HuH-7 (cell line): Measurements from ENCODE around the gene CLASP1.
"Not testable (repeated sequence)": the region's sequence is repeated elsewhere in the genome, so short reads cannot be mapped to it uniquely, and the experiment has no call there.

Source experiments
- DNase-seq: peaks from one replicate; pipeline ENCODE4 v3.0.0; 2011; ENCODE audit warnings: low spot score

CLASP1 gene

GRCh38 chr2:121579309-121579708 is 70.0 kb downstream of the CLASP1 start:
- no peak for DNase-seq

GRCh38 chr2:121577381-121577780 is 71.9 kb downstream of the CLASP1 start:
- no peak for DNase-seq

DNA sequence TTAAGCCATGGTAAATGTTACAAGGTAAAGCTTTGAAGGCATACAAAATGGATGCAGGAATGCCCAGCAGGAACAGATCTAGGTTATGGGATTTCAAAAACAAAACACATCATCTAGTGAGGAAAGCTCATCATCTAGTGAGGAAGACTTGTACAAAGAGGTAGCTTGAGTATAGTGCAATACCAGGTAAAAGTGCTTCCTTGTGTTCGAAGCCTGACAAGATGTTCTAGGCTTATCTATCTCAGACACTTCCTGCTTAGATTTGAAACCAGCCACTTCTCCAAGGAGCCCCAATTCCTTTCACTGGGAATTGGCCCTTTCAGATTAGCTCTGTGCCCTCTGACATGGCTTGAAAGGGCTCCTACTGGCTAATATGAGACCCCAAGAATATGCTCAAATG is 73.0 kb downstream of the CLASP1 start:
- no peak for DNase-seq

GRCh38 chr2:121575800-121576199 is 73.5 kb downstream of the CLASP1 start:
- DNase-seq = no peak

DNA sequence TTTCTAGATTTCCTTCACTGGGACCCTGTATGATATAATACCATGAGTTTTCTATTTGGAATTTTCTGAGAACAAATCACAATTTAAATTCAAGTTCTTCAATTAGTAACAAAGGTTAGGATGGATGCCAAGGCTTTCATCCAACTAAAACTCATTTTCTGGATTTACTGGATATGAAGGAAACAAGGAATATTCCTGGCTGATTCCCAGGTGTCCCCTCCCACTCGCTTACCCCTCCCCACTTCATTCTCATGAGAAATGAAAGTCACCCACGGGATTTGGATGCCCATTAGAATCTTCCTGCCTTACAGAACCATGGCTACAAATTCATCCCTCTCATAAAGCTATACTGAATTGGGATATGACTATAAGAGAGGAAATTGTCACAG is 78.6 kb downstream of the CLASP1 start:
- DNase-seq = no peak

- DNase-seq = no peak
Measured at GRCh38 chr2:121570036-121570666, 79.1 kb downstream of the CLASP1 start.

- no peak for DNase-seq
Measured at GRCh38 chr2:121567957-121568409, 81.3 kb downstream of the CLASP1 start.

GRCh38 chr2:121567452-121567851 is 81.8 kb downstream of the CLASP1 start:
- no peak for DNase-seq

DNA sequence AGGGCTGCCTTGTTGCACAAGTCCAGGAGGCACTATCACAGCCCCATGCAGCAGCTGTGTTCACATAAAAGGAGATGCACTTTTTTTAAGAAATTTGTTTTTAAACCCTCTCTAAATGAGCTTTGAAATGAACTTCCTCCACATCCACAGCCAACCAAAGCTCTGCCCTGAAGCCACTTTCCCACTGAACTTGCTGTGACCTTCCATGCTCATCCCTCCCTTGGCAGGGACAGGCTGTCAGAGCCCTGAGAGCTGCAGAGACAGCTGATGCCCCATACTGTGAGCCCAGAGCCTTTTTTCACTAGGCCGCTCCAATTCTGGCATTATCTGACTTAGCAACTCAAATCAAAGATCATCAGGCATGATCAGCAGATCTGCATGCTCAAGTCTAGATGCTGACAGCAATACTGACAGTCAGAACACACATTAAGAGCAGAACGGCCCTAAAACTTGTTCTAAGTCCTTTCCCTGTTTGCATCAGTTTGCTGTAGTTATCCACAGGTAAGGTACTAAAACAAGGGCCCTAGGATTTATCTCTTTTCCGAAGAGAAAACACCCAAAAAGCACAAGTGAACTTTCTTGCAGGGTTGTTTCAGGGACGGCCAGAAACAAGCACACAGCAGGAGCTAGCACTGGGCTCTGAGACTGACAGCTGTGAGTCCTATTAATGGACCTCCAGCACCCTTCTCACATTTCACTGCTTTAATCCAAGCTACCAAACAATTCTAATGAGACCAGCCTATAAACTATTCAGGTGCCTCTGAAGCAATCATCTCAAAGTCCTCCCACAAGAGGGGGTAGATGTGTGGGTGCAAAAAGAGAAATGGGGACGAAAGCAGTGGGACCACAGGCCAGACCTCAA is 83.6 kb downstream of the CLASP1 start:
- DNase-seq = no peak

DNA sequence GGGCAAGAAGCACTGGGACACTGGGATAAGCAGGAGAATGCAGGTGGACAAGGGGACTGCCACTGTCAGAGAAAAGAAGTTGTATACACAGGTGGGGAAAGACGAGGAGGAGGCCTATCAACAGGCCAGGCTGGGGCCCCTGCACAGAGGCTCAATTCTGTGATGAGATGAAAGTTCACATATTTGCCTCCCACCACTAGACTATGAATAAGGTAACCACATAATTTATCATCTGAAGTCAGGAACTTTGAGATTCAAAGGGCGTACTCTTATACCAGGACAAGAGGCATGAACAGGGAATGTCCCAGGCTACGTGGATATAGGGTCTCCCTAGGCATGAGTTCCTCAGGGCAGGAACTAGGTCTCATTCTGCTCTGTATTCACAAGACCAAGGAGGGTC is 84.4 kb downstream of the CLASP1 start:
- no peak for DNase-seq

DNA sequence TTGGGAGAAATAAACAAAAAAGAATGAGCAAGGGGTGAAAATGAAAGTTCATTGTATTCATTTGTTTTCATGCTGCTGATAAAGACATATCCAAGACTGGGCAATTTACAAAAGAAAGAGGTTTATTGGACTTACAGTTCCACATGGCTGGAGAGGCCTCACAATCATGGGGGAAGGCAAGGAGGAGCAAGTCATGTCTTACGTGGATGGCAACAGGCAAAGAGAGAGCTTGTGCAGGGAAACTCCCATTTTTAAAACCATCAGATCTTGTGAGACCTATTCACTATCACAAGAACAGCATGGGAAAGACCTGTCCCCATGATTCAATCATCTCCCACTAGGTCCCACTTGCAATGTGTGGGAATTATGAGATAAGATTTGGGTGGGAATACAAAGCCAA is 85.5 kb downstream of the CLASP1 start:
- DNase-seq = not testable (repeated sequence)

- DNase-seq = no peak
Measured at GRCh38 chr2:121562269-121563176, 86.7 kb downstream of the CLASP1 start.

- DNase-seq = no peak
Measured at GRCh38 chr2:121561617-121562268, 87.5 kb downstream of the CLASP1 start.

GRCh38 chr2:121558329-121558728 is 90.9 kb downstream of the CLASP1 start:
- no peak for DNase-seq

DNA sequence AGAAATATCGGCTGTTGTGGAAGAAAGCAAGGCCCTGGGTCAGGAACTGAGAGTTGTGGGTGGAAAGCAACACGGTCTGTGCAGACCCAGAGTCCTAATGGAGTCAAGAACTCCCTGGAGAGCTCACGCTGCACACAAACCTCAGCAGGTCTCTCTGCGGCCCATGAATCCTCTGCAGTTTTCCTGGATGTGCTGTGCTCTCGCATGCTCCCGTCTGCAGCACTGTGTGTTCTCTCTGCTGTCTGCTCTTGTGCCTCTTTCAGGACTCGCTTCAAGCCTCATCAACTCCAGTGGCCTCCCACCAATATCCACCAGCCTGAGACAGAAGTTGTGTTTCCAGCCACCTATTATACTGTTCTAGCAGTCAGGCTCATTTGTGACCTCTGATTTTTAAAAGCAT is 94.3 kb downstream of the CLASP1 start:
- DNase-seq = no peak

GRCh38 chr2:121552477-121553180 is 96.6 kb downstream of the CLASP1 start:
- DNase-seq = not testable (repeated sequence)

- no peak for DNase-seq
Measured at GRCh38 chr2:121550669-121551068, 98.6 kb downstream of the CLASP1 start.

GRCh38 chr2:121547646-121548045 is 101.6 kb downstream of the CLASP1 start:
- DNase-seq = no peak

GRCh38 chr2:121545913-121546312 is 103.3 kb downstream of the CLASP1 start:
- DNase-seq = no peak

DNA sequence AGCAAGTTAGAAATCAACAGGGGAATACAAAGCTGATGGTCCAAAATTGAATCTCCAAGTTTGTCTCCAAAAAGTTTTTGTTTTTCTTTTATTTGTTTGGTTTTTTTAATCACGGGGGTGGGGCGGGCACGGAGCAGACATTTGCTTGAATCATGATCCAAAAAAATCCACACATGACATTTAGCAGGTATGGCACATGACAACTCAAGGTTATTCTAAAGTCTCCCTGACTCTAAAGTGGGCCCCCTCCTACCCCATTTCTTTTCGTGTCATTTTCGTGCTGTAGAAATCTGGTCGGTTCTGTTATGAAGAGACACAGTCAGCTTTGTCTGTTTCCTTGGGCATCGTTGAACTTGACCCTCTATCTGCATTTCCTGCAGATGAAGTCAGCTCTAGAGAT is 104.0 kb downstream of the CLASP1 start:
- DNase-seq = no peak

DNA sequence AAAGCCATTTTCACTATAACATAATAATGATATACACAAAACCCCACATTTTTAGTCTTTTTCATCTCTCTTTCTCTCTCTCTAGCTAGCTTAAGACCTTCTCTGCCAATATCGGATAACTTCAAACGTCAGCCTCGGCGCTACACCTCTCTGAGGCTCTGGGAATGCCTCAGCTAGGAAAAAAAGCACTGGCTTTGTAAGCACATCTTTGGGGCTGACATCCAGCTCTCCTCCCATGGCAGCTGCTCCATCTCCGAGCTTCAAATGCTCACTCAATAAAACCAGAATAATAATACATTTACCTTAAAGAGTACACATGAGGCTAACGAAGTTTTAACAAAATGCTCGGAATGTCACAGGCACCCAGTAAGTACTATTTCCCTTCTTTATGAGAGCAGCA is 107.8 kb downstream of the CLASP1 start:
- DNase-seq = no peak
